B cell (primary cell): ENCODE results near the gene COX20. TPM values are rescaled to one million over a fixed set of nuclear protein-coding genes. Genes with fewer than 3 reads are reported as not detected.

Source experiments
- ATAC-seq: fragments of 200-7000 bp; cut with Tn5 transposase; one replicate; pipeline ENCODE4 v1.10.0; 2021; ENCODE audit warnings: low read depth, mild to moderate bottlenecking, moderate number of reproducible peaks, moderate library complexity
- CTCF ChIA-PET: fragments of 350-600 bp; sonication (Branson Sonifier 250); formaldehyde crosslinking; loops from one replicate; lab custom pipeline; 2021; ENCODE audit warnings: antibody characterized with exemption, inconsistent platforms; lab: Charles Lee
- POLR2A ChIA-PET: fragments of 350-600 bp; sonication (Branson Sonifier 250); formaldehyde crosslinking; loops from one replicate; lab custom pipeline; 2021; ENCODE audit warnings: antibody characterized with exemption; lab: Charles Lee
- DNase-seq: peaks from one replicate; pipeline ENCODE4 v3.0.0; 2013
- H2AFZ ChIP-seq: 2 replicates; pipeline ENCODE4 v1.6.1; 2012; ENCODE audit warnings: mild to moderate bottlenecking, low read depth, low read length; ENCODE audit not compliant: insufficient read depth, poor library complexity, severe bottlenecking
- H3K27ac ChIP-seq, 2 donors: 1 replicate in 1 of 2; 2 replicates in 1 of 2; pipeline ENCODE4 v1.5.1; 2012 to 2013; ENCODE audit warnings: low read length in 2 of 2, mild to moderate bottlenecking in 2 of 2, moderate library complexity in 1 of 2
- H3K27me3 ChIP-seq, 4 experiments: fragments of 200-600 bp in 1 of 4; sonication (generic) in 1 of 4; replicated peaks in 1 of 4; 1 replicate in 2 of 4; 2 replicates in 2 of 4; pipeline versions ENCODE4 v1.6.1 to v1.7.0; 2013 to 2016; ENCODE audit warnings: low read length in 3 of 4, mild to moderate bottlenecking in 2 of 4, mixed read lengths in 1 of 4, moderate library complexity in 1 of 4; ENCODE audit not compliant: insufficient read depth in 4 of 4, control insufficient read depth in 3 of 4; ENCODE audit errors: control extremely low read depth in 1 of 4
- H3K36me3 ChIP-seq, 2 experiments: replicated peaks in 1 of 2; 1 replicate in 1 of 2; 2 replicates in 1 of 2; pipeline versions ENCODE4 v1.6.1 to v1.7.1; 2013; ENCODE audit warnings: low read length in 1 of 2; ENCODE audit not compliant: insufficient read depth in 2 of 2, control insufficient read depth in 1 of 2; ENCODE audit errors: control extremely low read depth in 1 of 2, extremely low read depth in 1 of 2
- H3K4me1 ChIP-seq, 2 donors: fragments of 200-600 bp in 1 of 2; sonication (generic) in 1 of 2; 1 replicate in 1 of 2; 2 replicates in 1 of 2; pipeline versions ENCODE4 v1.5.1 to v1.6.1; 2013 to 2017; ENCODE audit warnings: low read length in 2 of 2; ENCODE audit not compliant: control insufficient read depth in 2 of 2, insufficient read depth in 2 of 2
- H3K4me2 ChIP-seq: replicated peaks from 2 replicates; pipeline ENCODE3; 2012; ENCODE audit warnings: mild to moderate bottlenecking, low read depth, low read length; ENCODE audit not compliant: poor library complexity, severe bottlenecking
- H3K4me3 ChIP-seq, 5 experiments: fragments of 200-600 bp in 1 of 5; sonication (generic) in 1 of 5; 1 replicate in 3 of 5; 2 replicates in 2 of 5; pipeline versions ENCODE4 v1.5.1 to v1.7.0; 2011 to 2016; ENCODE audit warnings: low read length in 4 of 5, mild to moderate bottlenecking in 4 of 5, low read depth in 2 of 5, control low read depth in 1 of 5, moderate library complexity in 1 of 5; ENCODE audit not compliant: insufficient read depth in 1 of 5; ENCODE audit errors: control extremely low read depth in 1 of 5, extremely low read depth in 1 of 5
- H3K79me2 ChIP-seq: fragments of 200-600 bp; sonication (generic); one replicate; pipeline ENCODE4 v1.6.0; 2016; ENCODE audit warnings: low read length; ENCODE audit not compliant: control insufficient read depth, insufficient read depth
- H3K9ac ChIP-seq: fragments of 200-600 bp; sonication (generic); 2 replicates; pipeline ENCODE4 v1.6.1; 2017; ENCODE audit warnings: mild to moderate bottlenecking, low read length, moderate library complexity
- H3K9me3 ChIP-seq, 3 donors: one replicate each; pipeline versions ENCODE4 v1.6.1 to v1.7.1; 2013; ENCODE audit warnings: low read length in 2 of 3; ENCODE audit not compliant: control insufficient read depth in 2 of 3, insufficient read depth in 1 of 3; ENCODE audit errors: control extremely low read depth in 1 of 3
- H4K20me1 ChIP-seq: 2 replicates; pipeline ENCODE4 v1.6.0; 2012; ENCODE audit warnings: mild to moderate bottlenecking, low read length; ENCODE audit not compliant: insufficient read depth, control insufficient read depth, poor library complexity, severe bottlenecking
- H3K27ac Mint-ChIP-seq: one replicate; pipeline ENCODE4 v1.8.0; 2021; ENCODE audit warnings: mixed read lengths
- H3K27me3 Mint-ChIP-seq: one replicate; pipeline ENCODE4 v1.8.0; 2021; ENCODE audit warnings: mixed read lengths
- H3K4me1 Mint-ChIP-seq: one replicate; pipeline ENCODE4 v1.8.0; 2021; ENCODE audit warnings: mixed read lengths
- H3K4me3 Mint-ChIP-seq: one replicate; pipeline ENCODE4 v1.8.0; 2021; ENCODE audit warnings: mixed read lengths
- H3K9me3 Mint-ChIP-seq: one replicate; pipeline ENCODE4 v1.8.0; 2022; ENCODE audit warnings: mixed read lengths; ENCODE audit not compliant: insufficient read depth
- EZH2 ChIP-seq: IDR thresholded peaks from 2 replicates; pipeline ENCODE4 v1.6.1; 2012; ENCODE audit warnings: borderline replicate concordance, low read depth, mild to moderate bottlenecking, moderate library complexity, low read length; ENCODE audit not compliant: insufficient read depth, poor library complexity, severe bottlenecking
- WGBS: methylation state at CpG from one replicate; pipeline ENCODE4 v1.1.5; 2013; ENCODE audit warnings: missing lambda C conversion rate; ENCODE audit not compliant: insufficient coverage; 5-methylcytosine and 5-hydroxymethylcytosine counted together
- intact Hi-C: fragments of 100-400 bp; cut with micrococcal nuclease; formaldehyde crosslinking; loops from one replicate; pipeline ENCODE4 v1.10.0; 2022
- polyA plus RNA-seq: library from polyadenylated mRNA; depleted of rRNA; stranded (reverse); fragments of >200 nt; gene quantifications from 2 replicates; pipeline ENCODE4 v1.2.3, GENCODE V29; 2012
- total RNA-seq, 2 donors: library from RNA; stranded (reverse); fragments of 120-200 nt in 1 of 2; gene quantifications; 1 replicate in 1 of 2; 2 replicates in 1 of 2; pipeline versions ENCODE4 v1.2.3 to v1.2.4, GENCODE V29; 2013 to 2022
- TF ChIP-seq, protein P1 (sequence below): fragments of 200-600 bp; IDR thresholded peaks from one replicate; pipeline ENCODE4 v1.8.0; 2022; ENCODE audit warnings: antibody characterized with exemption, mild to moderate bottlenecking

COX20 gene
- total and polyA plus RNA-seq, 2 donors (not counting 1 experiment from before 2014, with no cell fraction given): 24.7 to 35.7 TPM

DNA sequence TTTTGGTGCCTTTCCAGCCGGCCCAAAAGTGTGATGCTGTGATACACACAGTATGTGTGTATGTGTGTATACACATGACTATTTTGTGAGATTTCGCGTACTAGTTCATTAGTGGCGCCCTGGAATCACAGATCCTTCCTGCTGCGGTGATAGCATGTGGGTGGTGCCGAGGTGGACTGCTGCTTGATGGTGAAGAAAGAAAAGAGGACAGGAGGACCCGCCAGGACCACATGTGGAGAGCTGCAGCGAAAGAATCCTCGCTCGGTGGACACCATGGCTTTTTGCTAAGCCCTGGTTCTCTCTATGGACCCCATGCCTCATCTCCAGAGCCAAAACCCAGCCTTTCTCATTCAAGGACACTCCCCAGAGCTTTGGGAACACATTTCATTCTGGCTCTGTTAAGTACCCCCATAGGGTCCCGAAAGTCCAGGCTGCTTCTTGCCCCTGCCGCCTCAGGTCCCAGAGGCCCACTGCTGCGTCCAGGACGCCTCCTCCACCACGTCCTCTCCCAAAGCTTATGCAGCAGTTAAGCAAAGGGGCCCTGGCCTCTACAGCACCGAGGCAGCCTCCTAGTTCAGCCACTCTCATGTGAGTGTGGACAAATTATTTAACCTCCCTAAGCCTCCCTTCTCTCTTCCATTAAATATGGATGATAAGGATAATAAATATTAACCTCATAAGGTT, 32.8 kb upstream of the COX20 start:
- POLR2A ChIA-PET: interaction anchor here (0.7 to 1.8 kb wide), 2 partner anchors 32 to 219 kb away, joined by 3 to 5 read pairs; no protein-coding TSS in a partner anchor
- H3K4me1 Mint-ChIP-seq: peaks cover 2% of the 10 kb centered on the region
- no peak overlapping the region for H3K4me3 ChIP-seq
- no peaks in the 10 kb centered on the region for H3K36me3 ChIP-seq
- no peaks in the 10 kb centered on the region for H3K79me2 ChIP-seq
- ATAC-seq: no peak
- H3K9ac ChIP-seq: no peak overlapping the region
- no peaks in the 10 kb centered on the region for H3K9me3 Mint-ChIP-seq
- H3K4me3 Mint-ChIP-seq: no peak overlapping the region
- H2AFZ ChIP-seq: no peak overlapping the region
- no peak for DNase-seq
- TF ChIP-seq, protein P1, sequence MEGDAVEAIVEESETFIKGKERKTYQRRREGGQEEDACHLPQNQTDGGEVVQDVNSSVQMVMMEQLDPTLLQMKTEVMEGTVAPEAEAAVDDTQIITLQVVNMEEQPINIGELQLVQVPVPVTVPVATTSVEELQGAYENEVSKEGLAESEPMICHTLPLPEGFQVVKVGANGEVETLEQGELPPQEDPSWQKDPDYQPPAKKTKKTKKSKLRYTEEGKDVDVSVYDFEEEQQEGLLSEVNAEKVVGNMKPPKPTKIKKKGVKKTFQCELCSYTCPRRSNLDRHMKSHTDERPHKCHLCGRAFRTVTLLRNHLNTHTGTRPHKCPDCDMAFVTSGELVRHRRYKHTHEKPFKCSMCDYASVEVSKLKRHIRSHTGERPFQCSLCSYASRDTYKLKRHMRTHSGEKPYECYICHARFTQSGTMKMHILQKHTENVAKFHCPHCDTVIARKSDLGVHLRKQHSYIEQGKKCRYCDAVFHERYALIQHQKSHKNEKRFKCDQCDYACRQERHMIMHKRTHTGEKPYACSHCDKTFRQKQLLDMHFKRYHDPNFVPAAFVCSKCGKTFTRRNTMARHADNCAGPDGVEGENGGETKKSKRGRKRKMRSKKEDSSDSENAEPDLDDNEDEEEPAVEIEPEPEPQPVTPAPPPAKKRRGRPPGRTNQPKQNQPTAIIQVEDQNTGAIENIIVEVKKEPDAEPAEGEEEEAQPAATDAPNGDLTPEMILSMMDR: no peak
- TF ChIP-seq EZH2: no peak
- H3K4me2 ChIP-seq: no peak overlapping the region
- H3K27ac Mint-ChIP-seq: no peak overlapping the region
- WGBS: 91% methylated on average over 14 of the region's 16 CpGs
- intact Hi-C loops: no loop called here
- H3K27me3 ChIP-seq: no peaks in the 10 kb centered on the region
- no peak overlapping the region for H3K27ac ChIP-seq
- H3K4me1 ChIP-seq: peaks cover 6 to 8% of the 10 kb centered on the region in 2 donors
- H3K27me3 Mint-ChIP-seq: peaks cover 10% of the 10 kb centered on the region
- no peaks in the 10 kb centered on the region for H3K9me3 ChIP-seq
- H4K20me1 ChIP-seq: no peaks in the 10 kb centered on the region
- CTCF ChIA-PET: interaction anchor here (0.5 to 11.2 kb wide), 15 partner anchors 8 to 255 kb away, joined by 3 to 278 read pairs (median 11); partner anchors contain the start of genes COX20 and HNRNPU

DNA sequence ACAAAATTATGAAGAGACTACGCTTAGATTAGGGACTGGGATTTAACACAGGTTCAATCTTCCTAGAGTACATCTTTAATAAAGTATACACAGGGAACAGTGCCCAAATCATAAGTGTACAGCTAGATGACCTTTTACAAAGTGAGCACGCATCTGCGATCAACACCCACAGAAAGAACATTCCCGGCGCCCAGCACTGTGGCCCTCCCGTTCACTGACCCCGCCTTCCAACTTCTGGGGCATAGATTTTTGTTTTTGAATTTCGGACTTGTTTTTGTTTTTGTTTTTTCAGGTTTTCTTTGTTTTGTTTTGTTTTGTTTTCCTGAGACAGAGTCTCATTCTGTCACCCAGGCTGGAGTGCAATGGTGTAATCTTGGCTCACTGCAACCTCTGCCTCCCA, 30.6 kb upstream of the COX20 start:
- POLR2A ChIA-PET: no interaction called here
- peaks cover 2% of the 10 kb centered on the region for H3K4me1 Mint-ChIP-seq
- Histone ChIP-seq H4K20me1 (no peaks in the 10 kb centered on the region), H3K4me2 (no peak overlapping the region), H3K4me1 (peaks cover 6 to 8% of the 10 kb centered on the region in 2 donors), H3K27ac (no peak overlapping the region), H3K9ac (no peak overlapping the region), H3K9me3 (no peaks in the 10 kb centered on the region), H2AFZ (no peak overlapping the region), H3K36me3 (no peaks in the 10 kb centered on the region), H3K27me3 (no peaks in the 10 kb centered on the region), H3K4me3 (no peak overlapping the region), H3K79me2 (no peaks in the 10 kb centered on the region)
- DNase-seq: no peak
- no peaks in the 10 kb centered on the region for H3K27me3 Mint-ChIP-seq
- no peaks in the 10 kb centered on the region for H3K9me3 Mint-ChIP-seq
- CTCF ChIA-PET: no interaction called here
- no peak overlapping the region for H3K4me3 Mint-ChIP-seq
- 94% methylated on average over 6 of the region's 8 CpGs for WGBS
- intact Hi-C loops: no loop called here
- H3K27ac Mint-ChIP-seq: no peak overlapping the region
- ATAC-seq: no peak
- no peak for TF ChIP-seq EZH2
- TF ChIP-seq, protein P1: no peak
